ENCODE data around the gene CHCHD6.

DNA sequence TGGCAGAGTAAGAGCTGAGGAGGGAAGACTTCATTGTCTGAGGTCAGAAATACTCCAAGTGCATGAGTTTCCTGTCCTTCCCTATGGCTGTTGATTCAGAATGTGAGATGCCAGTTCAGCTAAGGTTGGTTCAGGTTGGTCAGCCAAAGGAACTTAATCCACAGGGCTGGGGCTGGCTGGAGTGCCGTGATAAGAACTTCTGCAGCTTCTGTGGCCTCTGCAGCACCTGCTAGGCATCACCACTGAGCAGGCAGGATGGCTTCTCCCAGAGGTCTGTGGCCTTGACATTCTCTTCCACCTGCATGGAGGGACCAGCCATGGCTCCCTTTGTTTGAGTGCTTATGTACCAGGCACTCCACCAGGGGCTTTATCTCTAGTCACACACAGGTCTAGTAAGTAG is 169.4 kb downstream of the CHCHD6 start:
- TF ChIP-seq POLR2AphosphoS5 (IDR thresholded peaks at IDR 0.05; ENCODE audit: low read depth, low read length) (no peak), TAF1 (IDR thresholded peaks at IDR 0.05; ENCODE audit: borderline replicate concordance, insufficient read depth, low read length) (no peak)
- TF ChIP-seq, protein P1, sequence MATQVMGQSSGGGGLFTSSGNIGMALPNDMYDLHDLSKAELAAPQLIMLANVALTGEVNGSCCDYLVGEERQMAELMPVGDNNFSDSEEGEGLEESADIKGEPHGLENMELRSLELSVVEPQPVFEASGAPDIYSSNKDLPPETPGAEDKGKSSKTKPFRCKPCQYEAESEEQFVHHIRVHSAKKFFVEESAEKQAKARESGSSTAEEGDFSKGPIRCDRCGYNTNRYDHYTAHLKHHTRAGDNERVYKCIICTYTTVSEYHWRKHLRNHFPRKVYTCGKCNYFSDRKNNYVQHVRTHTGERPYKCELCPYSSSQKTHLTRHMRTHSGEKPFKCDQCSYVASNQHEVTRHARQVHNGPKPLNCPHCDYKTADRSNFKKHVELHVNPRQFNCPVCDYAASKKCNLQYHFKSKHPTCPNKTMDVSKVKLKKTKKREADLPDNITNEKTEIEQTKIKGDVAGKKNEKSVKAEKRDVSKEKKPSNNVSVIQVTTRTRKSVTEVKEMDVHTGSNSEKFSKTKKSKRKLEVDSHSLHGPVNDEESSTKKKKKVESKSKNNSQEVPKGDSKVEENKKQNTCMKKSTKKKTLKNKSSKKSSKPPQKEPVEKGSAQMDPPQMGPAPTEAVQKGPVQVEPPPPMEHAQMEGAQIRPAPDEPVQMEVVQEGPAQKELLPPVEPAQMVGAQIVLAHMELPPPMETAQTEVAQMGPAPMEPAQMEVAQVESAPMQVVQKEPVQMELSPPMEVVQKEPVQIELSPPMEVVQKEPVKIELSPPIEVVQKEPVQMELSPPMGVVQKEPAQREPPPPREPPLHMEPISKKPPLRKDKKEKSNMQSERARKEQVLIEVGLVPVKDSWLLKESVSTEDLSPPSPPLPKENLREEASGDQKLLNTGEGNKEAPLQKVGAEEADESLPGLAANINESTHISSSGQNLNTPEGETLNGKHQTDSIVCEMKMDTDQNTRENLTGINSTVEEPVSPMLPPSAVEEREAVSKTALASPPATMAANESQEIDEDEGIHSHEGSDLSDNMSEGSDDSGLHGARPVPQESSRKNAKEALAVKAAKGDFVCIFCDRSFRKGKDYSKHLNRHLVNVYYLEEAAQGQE (IDR thresholded peaks at IDR 0.05; ENCODE audit: insufficient read depth in 1 of 2, low read depth in 2 of 2, low read length in 2 of 2) = no peak
